ENCODE measurements around the gene MAD1L1. TPM values are rescaled to one million over a fixed set of nuclear protein-coding genes. Genes with fewer than 3 reads are reported as not detected.

The MAD1L1 gene
- total RNA-seq, 1 experiment from 2014 or later, result 46.7 TPM

DNA sequence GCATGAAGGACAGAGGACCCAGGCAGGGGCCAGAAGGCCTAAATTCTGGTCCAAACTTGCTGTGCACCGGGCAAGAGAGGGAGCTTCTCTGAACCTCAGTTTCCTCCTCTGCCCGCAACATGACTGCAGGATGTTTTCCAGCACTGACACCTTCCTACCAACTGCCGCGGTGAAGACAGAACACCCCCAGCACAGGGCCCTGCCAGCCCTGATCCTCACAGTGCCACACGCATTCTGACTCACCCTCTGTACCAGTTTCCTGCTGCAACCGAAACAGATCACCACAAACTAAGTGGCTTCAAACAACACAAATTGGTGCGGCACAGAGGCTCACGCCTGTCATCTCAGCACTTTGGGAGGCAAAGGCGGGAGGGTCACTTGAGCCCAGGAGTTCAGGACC lies 18.1 kb downstream of the MAD1L1 start:
- no TSS peak for BruUV-seq (replicated peaks)
- no peak for DNase-seq (ENCODE audit: low spot score)
- no peaks in the 10 kb centered on the region for H3K9me3 ChIP-seq (ENCODE audit: low read depth, low read length, poor library complexity, severe bottlenecking)
- no peak for TF ChIP-seq EZH2 (IDR thresholded peaks at IDR 0.05; ENCODE audit: borderline replicate concordance, low read depth, low read length, poor library complexity, severe bottlenecking)
- TF ChIP-seq, protein P1, sequence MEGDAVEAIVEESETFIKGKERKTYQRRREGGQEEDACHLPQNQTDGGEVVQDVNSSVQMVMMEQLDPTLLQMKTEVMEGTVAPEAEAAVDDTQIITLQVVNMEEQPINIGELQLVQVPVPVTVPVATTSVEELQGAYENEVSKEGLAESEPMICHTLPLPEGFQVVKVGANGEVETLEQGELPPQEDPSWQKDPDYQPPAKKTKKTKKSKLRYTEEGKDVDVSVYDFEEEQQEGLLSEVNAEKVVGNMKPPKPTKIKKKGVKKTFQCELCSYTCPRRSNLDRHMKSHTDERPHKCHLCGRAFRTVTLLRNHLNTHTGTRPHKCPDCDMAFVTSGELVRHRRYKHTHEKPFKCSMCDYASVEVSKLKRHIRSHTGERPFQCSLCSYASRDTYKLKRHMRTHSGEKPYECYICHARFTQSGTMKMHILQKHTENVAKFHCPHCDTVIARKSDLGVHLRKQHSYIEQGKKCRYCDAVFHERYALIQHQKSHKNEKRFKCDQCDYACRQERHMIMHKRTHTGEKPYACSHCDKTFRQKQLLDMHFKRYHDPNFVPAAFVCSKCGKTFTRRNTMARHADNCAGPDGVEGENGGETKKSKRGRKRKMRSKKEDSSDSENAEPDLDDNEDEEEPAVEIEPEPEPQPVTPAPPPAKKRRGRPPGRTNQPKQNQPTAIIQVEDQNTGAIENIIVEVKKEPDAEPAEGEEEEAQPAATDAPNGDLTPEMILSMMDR (conservative IDR thresholded peaks at IDR 0.05; ENCODE audit: low read depth, low read length), result no peak
- no peaks in the 10 kb centered on the region for H3K27me3 ChIP-seq (replicated peaks; ENCODE audit: insufficient read depth, low read depth, low read length, poor library complexity)
- ChIA-PET CTCF (no interaction called here), POLR2A (ENCODE audit: low non-redundant PET) (no interaction called here)
- intact Hi-C loops (cut with micrococcal nuclease; ENCODE audit: unreplicated experiment), result no loop called here
- peaks cover 48% of the 10 kb centered on the region for H3K36me3 ChIP-seq (ENCODE audit: insufficient read depth, low read length, poor library complexity, severe bottlenecking)
- no peak overlapping the region for H3K27ac ChIP-seq (ENCODE audit: low read depth, low read length, poor library complexity, severe bottlenecking)
- no peaks in the 10 kb centered on the region for H3K4me1 ChIP-seq (ENCODE audit: insufficient read depth, low read length, poor library complexity, severe bottlenecking)
- H3K4me3 ChIP-seq (ENCODE audit: low read depth, low read length, poor library complexity, severe bottlenecking), result no peak overlapping the region

GRCh38 chr7:2213551-2214215 lies 19.1 kb downstream of the MAD1L1 start:
- Histone ChIP-seq H3K27me3 (replicated peaks; ENCODE audit: insufficient read depth, low read depth, low read length, poor library complexity) (no peaks in the 10 kb centered on the region), H3K4me1 (ENCODE audit: insufficient read depth, low read length, poor library complexity, severe bottlenecking) (no peaks in the 10 kb centered on the region), H3K9me3 (ENCODE audit: low read depth, low read length, poor library complexity, severe bottlenecking) (no peaks in the 10 kb centered on the region), H3K36me3 (ENCODE audit: insufficient read depth, low read length, poor library complexity, severe bottlenecking) (peaks cover 42% of the 10 kb centered on the region), H3K4me3 (ENCODE audit: low read depth, low read length, poor library complexity, severe bottlenecking) (no peak overlapping the region), H3K27ac (ENCODE audit: low read depth, low read length, poor library complexity, severe bottlenecking) (no peak overlapping the region)
- intact Hi-C loops (cut with micrococcal nuclease; ENCODE audit: unreplicated experiment), result no loop called here
- BruUV-seq (replicated peaks), result no TSS peak
- POLR2A ChIA-PET (ENCODE audit: low non-redundant PET), result no interaction called here
- DNase-seq (ENCODE audit: low spot score), result no peak
- TF ChIP-seq, protein P1 (conservative IDR thresholded peaks at IDR 0.05; ENCODE audit: low read depth, low read length), result no peak
- no peak for TF ChIP-seq EZH2 (IDR thresholded peaks at IDR 0.05; ENCODE audit: borderline replicate concordance, low read depth, low read length, poor library complexity, severe bottlenecking)
- CTCF ChIA-PET, result no interaction called here

DNA sequence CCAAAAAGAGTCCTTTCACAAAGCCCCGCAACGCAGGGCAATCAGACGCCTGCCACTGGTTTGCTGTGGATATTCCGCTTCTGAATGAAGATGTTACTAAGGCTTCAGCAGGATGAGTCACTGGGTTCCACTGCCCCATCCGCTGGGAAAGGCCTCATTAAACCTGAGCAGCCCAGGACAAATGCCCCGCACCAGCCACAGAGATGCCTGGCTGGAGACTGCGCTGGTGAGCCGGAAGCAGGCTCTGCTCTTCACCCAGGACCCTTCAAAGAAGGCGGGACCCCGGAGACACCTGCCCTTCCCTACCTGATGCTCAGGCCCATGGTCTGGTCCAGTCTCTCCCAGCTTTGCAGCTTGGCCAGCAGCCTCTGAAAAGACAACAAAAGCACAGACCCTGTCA lies 19.8 kb downstream of the MAD1L1 start:
- no peaks in the 10 kb centered on the region for H3K9me3 ChIP-seq (ENCODE audit: low read depth, low read length, poor library complexity, severe bottlenecking)
- POLR2A ChIA-PET (ENCODE audit: low non-redundant PET), result no interaction called here
- no peak overlapping the region for H3K27ac ChIP-seq (ENCODE audit: low read depth, low read length, poor library complexity, severe bottlenecking)
- TF ChIP-seq, protein P1 (conservative IDR thresholded peaks at IDR 0.05; ENCODE audit: low read depth, low read length), result no peak
- TF ChIP-seq EZH2 (IDR thresholded peaks at IDR 0.05; ENCODE audit: borderline replicate concordance, low read depth, low read length, poor library complexity, severe bottlenecking), result no peak
- no peak for DNase-seq (ENCODE audit: low spot score)
- H3K36me3 ChIP-seq (ENCODE audit: insufficient read depth, low read length, poor library complexity, severe bottlenecking), result peaks cover 45% of the 10 kb centered on the region
- BruUV-seq (replicated peaks), result no TSS peak
- no peaks in the 10 kb centered on the region for H3K27me3 ChIP-seq (replicated peaks; ENCODE audit: insufficient read depth, low read depth, low read length, poor library complexity)
- no peak overlapping the region for H3K4me3 ChIP-seq (ENCODE audit: low read depth, low read length, poor library complexity, severe bottlenecking)
- H3K4me1 ChIP-seq (ENCODE audit: insufficient read depth, low read length, poor library complexity, severe bottlenecking), result no peaks in the 10 kb centered on the region
- intact Hi-C loops (cut with micrococcal nuclease; ENCODE audit: unreplicated experiment), result no loop called here
- CTCF ChIA-PET, result no interaction called here
